CD14-positive monocyte (primary cell): ENCODE measurements around the gene PKM. TPM values are rescaled to one million over a fixed set of nuclear protein-coding genes. Genes with fewer than 3 reads are reported as not detected.

Source experiments
- DNase-seq, 3 donors: peaks; one replicate each; pipeline ENCODE4 v3.0.0-alpha.2; 2011 to 2022
- H2AFZ ChIP-seq: 2 replicates; pipeline ENCODE4 v1.6.0; 2012; ENCODE audit warnings: mild to moderate bottlenecking, low read depth, low read length, inconsistent platforms; ENCODE audit not compliant: insufficient read depth, poor library complexity, severe bottlenecking
- H3K27ac ChIP-seq, 2 donors: 1 replicate in 1 of 2; 2 replicates in 1 of 2; pipeline ENCODE4 v1.5.1; 2012 to 2013; ENCODE audit warnings: low read length in 2 of 2, control low read depth in 1 of 2, inconsistent platforms in 1 of 2, low read depth in 1 of 2, mild to moderate bottlenecking in 1 of 2
- H3K27me3 ChIP-seq, 2 donors: one replicate each; pipeline versions ENCODE4 v1.6.0 to v1.6.1; 2011 to 2013; ENCODE audit warnings: low read length in 2 of 2; ENCODE audit not compliant: control insufficient read depth in 2 of 2, insufficient read depth in 2 of 2
- H3K36me3 ChIP-seq, 2 donors: replicated peaks in 1 of 2; 1 replicate in 1 of 2; 2 replicates in 1 of 2; pipeline versions ENCODE4 v1.5.1 to v1.6.1; 2012 to 2013; ENCODE audit warnings: low read length in 2 of 2, control low read depth in 1 of 2, inconsistent platforms in 1 of 2, mild to moderate bottlenecking in 1 of 2; ENCODE audit not compliant: insufficient read depth in 2 of 2, control insufficient read depth in 1 of 2
- H3K4me1 ChIP-seq, 2 donors: 1 replicate in 1 of 2; 2 replicates in 1 of 2; pipeline versions ENCODE4 v1.5.1 to v1.6.1; 2012 to 2013; ENCODE audit warnings: low read length in 2 of 2, control low read depth in 1 of 2, inconsistent platforms in 1 of 2, mild to moderate bottlenecking in 1 of 2, moderate library complexity in 1 of 2; ENCODE audit not compliant: insufficient read depth in 2 of 2, control insufficient read depth in 1 of 2
- H3K4me2 ChIP-seq: replicated peaks from 2 replicates; pipeline ENCODE3; 2012; ENCODE audit warnings: low read length, moderate library complexity, mild to moderate bottlenecking; ENCODE audit not compliant: poor library complexity, severe bottlenecking; ENCODE audit errors: extremely low read depth
- H3K4me3 ChIP-seq, 3 experiments: fragments of 200-600 bp in 1 of 3; sonication (generic) in 1 of 3; replicated peaks in 1 of 3; 1 replicate in 2 of 3; 2 replicates in 1 of 3; pipeline ENCODE4 v1.5.1; 2011 to 2013; ENCODE audit warnings: low read length in 3 of 3, mild to moderate bottlenecking in 3 of 3, control low read depth in 2 of 3, low read depth in 2 of 3, inconsistent platforms in 1 of 3, moderate library complexity in 1 of 3
- H3K79me2 ChIP-seq: 2 replicates; pipeline ENCODE4 v1.6.0; 2012; ENCODE audit warnings: mild to moderate bottlenecking, control low read depth, inconsistent platforms, low read length, moderate library complexity; ENCODE audit not compliant: insufficient read depth
- H3K9ac ChIP-seq: 2 replicates; pipeline ENCODE4 v1.6.0; 2017; ENCODE audit warnings: low read length, mild to moderate bottlenecking; ENCODE audit not compliant: insufficient read depth, poor library complexity, severe bottlenecking
- H3K9me3 ChIP-seq, 2 donors: replicated peaks in 1 of 2; 1 replicate in 1 of 2; 2 replicates in 1 of 2; pipeline versions ENCODE4 v1.5.1 to v1.6.1; 2012 to 2013; ENCODE audit warnings: low read length in 2 of 2, control low read depth in 1 of 2; ENCODE audit not compliant: control insufficient read depth in 1 of 2, insufficient read depth in 1 of 2
- H4K20me1 ChIP-seq: 2 replicates; pipeline ENCODE4 v1.6.0; 2012; ENCODE audit warnings: mild to moderate bottlenecking, low read length, control low read depth, moderate library complexity; ENCODE audit not compliant: insufficient read depth
- H3K27ac Mint-ChIP-seq, 7 donors: one replicate each; pipeline ENCODE4 v1.8.0; 2020; ENCODE audit warnings: mild to moderate bottlenecking in 7 of 7, mixed read lengths in 7 of 7, moderate library complexity in 6 of 7, inconsistent platforms in 2 of 7
- H3K27me3 Mint-ChIP-seq, 3 donors: one replicate each; pipeline ENCODE4 v1.8.0; 2021 to 2022; ENCODE audit warnings: low read depth in 3 of 3, mild to moderate bottlenecking in 3 of 3, mixed read lengths in 3 of 3, moderate library complexity in 3 of 3, inconsistent platforms in 1 of 3
- H3K36me3 Mint-ChIP-seq, 2 donors: one replicate each; pipeline ENCODE4 v1.8.0; 2020; ENCODE audit warnings: mixed read lengths in 2 of 2, inconsistent platforms in 1 of 2, mild to moderate bottlenecking in 1 of 2
- H3K4me1 Mint-ChIP-seq: one replicate; pipeline ENCODE4 v1.8.0; 2020; ENCODE audit warnings: mild to moderate bottlenecking, mixed read lengths
- H3K4me3 Mint-ChIP-seq, 2 donors: one replicate each; pipeline ENCODE4 v1.8.0; 2020; ENCODE audit warnings: mild to moderate bottlenecking in 2 of 2, mixed read lengths in 2 of 2, moderate library complexity in 1 of 2
- H3K9me3 Mint-ChIP-seq, 7 donors: one replicate each; pipeline ENCODE4 v1.8.0; 2020 to 2022; ENCODE audit warnings: mixed read lengths in 7 of 7, mild to moderate bottlenecking in 6 of 7, moderate library complexity in 6 of 7, inconsistent platforms in 2 of 7
- WGBS: methylation state at CpG from one replicate; pipeline ENCODE4 v1.1.5; 2013; ENCODE audit warnings: missing lambda C conversion rate; ENCODE audit not compliant: insufficient coverage; 5-methylcytosine and 5-hydroxymethylcytosine counted together
- intact Hi-C, 2 donors: fragments of 100-400 bp; cut with micrococcal nuclease; formaldehyde crosslinking; loops; one replicate each; pipeline versions ENCODE4 v1.15.0 to v1.15.1; 2023
- polyA plus RNA-seq, 3 donors: library from polyadenylated mRNA; depleted of rRNA in 1 of 3; unstranded in 2 of 3; stranded (reverse) in 1 of 3; fragments of 300-500 nt in 2 of 3; fragments of >200 nt in 1 of 3; fragmentation: Illumina TruSeq in 2 of 3; gene quantifications; 1 replicate in 2 of 3; 2 replicates in 1 of 3; pipeline ENCODE4 v1.2.3, GENCODE V29; 2012 to 2021
- TF ChIP-seq, protein P1 (sequence below): fragments of 200-600 bp; IDR thresholded peaks from one replicate; pipeline ENCODE4 v1.8.0; 2022; ENCODE audit warnings: antibody characterized with exemption, mild to moderate bottlenecking

PKM gene
- polyA plus RNA-seq, 3 donors: 544 to 999 (median 986) TPM

- peaks cover 13 to 26% of the 10 kb centered on the region in 2 donors for H3K27me3 ChIP-seq
- no peak overlapping the region for H3K4me2 ChIP-seq
- H3K9me3 Mint-ChIP-seq: peaks cover 0 to 5% (median 0%) of the 10 kb centered on the region in 7 donors
- TF ChIP-seq, protein P1, sequence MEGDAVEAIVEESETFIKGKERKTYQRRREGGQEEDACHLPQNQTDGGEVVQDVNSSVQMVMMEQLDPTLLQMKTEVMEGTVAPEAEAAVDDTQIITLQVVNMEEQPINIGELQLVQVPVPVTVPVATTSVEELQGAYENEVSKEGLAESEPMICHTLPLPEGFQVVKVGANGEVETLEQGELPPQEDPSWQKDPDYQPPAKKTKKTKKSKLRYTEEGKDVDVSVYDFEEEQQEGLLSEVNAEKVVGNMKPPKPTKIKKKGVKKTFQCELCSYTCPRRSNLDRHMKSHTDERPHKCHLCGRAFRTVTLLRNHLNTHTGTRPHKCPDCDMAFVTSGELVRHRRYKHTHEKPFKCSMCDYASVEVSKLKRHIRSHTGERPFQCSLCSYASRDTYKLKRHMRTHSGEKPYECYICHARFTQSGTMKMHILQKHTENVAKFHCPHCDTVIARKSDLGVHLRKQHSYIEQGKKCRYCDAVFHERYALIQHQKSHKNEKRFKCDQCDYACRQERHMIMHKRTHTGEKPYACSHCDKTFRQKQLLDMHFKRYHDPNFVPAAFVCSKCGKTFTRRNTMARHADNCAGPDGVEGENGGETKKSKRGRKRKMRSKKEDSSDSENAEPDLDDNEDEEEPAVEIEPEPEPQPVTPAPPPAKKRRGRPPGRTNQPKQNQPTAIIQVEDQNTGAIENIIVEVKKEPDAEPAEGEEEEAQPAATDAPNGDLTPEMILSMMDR: no peak
- no peak overlapping the region for H3K9ac ChIP-seq
- WGBS: 91% methylated on average over 3 of the region's 5 CpGs
- no peaks in the 10 kb centered on the region for H4K20me1 ChIP-seq
- H3K27me3 Mint-ChIP-seq: peaks cover 23 to 30% (median 25%) of the 10 kb centered on the region in 3 donors
- no peak overlapping the region for H3K27ac ChIP-seq
- H3K79me2 ChIP-seq: no peaks in the 10 kb centered on the region
- H3K4me1 Mint-ChIP-seq: peaks cover 3% of the 10 kb centered on the region
- intact Hi-C loops: no loop called here
- no peaks in the 10 kb centered on the region for H3K36me3 Mint-ChIP-seq
- H3K4me3 ChIP-seq: no peak overlapping the region
- H3K9me3 ChIP-seq: peaks cover 0 to 9% of the 10 kb centered on the region in 2 donors
- H3K36me3 ChIP-seq: no peaks in the 10 kb centered on the region
- no peak for DNase-seq
- H3K27ac Mint-ChIP-seq: no peak overlapping the region
- H2AFZ ChIP-seq: no peak overlapping the region
- H3K4me3 Mint-ChIP-seq: no peak overlapping the region
- no peaks in the 10 kb centered on the region for H3K4me1 ChIP-seq
These were observed 50.1 kb downstream of the PKM start for GRCh38 chr15:72180761-72181324.

GRCh38 chr15:72179950-72180581 is 50.9 kb downstream of the PKM start:
- Histone ChIP-seq H2AFZ (no peak overlapping the region), H3K9ac (no peak overlapping the region), H3K4me2 (no peak overlapping the region), H4K20me1 (no peaks in the 10 kb centered on the region), H3K4me1 (no peaks in the 10 kb centered on the region), H3K27me3 (peaks cover 7 to 19% of the 10 kb centered on the region in 2 donors), H3K79me2 (no peaks in the 10 kb centered on the region), H3K36me3 (no peaks in the 10 kb centered on the region), H3K27ac (no peak overlapping the region), H3K9me3 (peaks cover 0 to 9% of the 10 kb centered on the region in 2 donors), H3K4me3 (no peak overlapping the region)
- H3K4me3 Mint-ChIP-seq: no peak overlapping the region
- intact Hi-C loops: no loop called here
- H3K27me3 Mint-ChIP-seq: peaks cover 17 to 25% (median 19%) of the 10 kb centered on the region in 3 donors
- H3K9me3 Mint-ChIP-seq: peaks cover 0 to 5% (median 0%) of the 10 kb centered on the region in 7 donors
- 96% methylated on average over 16 of the region's 16 CpGs for WGBS
- no peak for DNase-seq
- TF ChIP-seq, protein P1: no peak
- peaks cover 3% of the 10 kb centered on the region for H3K4me1 Mint-ChIP-seq
- no peaks in the 10 kb centered on the region for H3K36me3 Mint-ChIP-seq
- H3K27ac Mint-ChIP-seq: no peak overlapping the region
